HepG2 (cell line): ENCODE measurements around the gene CCDC117. TPM values are rescaled to one million over a fixed set of nuclear protein-coding genes. Genes with fewer than 3 reads are reported as not detected.
A peak's percentile ranks its signal among the peaks of the same experiment; 100 is the strongest.

Experiments
- AHR ChIP-seq: IDR thresholded peaks from 2 replicates; pipeline ENCODE4 v1.6.1; 2018; ENCODE audit warnings: missing genetic modification reagents, missing compliant biosample characterization
- ELF3 ChIP-seq: IDR thresholded peaks from 2 replicates; pipeline ENCODE4 v1.6.1; 2016; ENCODE audit warnings: missing genetic modification reagents, missing compliant biosample characterization
- NCOA1 ChIP-seq: sonication (generic); formaldehyde crosslinking; IDR thresholded peaks from 2 replicates; pipeline ENCODE4 v1.9.0; 2021; ENCODE audit warnings: missing genetic modification reagents
- POLR2AphosphoS5 ChIP-seq: IDR thresholded peaks from 2 replicates; pipeline ENCODE4 v1.6.1; 2012; ENCODE audit warnings: low read depth, low read length
- PPARG ChIP-seq: conservative IDR thresholded peaks from 2 replicates; pipeline ENCODE4 v1.6.1; 2016; ENCODE audit warnings: missing biosample characterization, missing genetic modification reagents
- RORA ChIP-seq: sonication (generic); formaldehyde crosslinking; IDR thresholded peaks from 2 replicates; pipeline ENCODE4 v1.5.0; 2020; ENCODE audit warnings: mild to moderate bottlenecking, missing genetic modification reagents, moderate library complexity
- TEAD3 ChIP-seq: optimal IDR thresholded peaks from 2 replicates; pipeline ENCODE3; 2016; ENCODE audit warnings: borderline replicate concordance
- ZNF33A ChIP-seq: sonication (generic); formaldehyde crosslinking; IDR thresholded peaks from 2 replicates; pipeline ENCODE4 v1.5.1; 2020; ENCODE audit warnings: missing genetic modification reagents, mild to moderate bottlenecking, moderate library complexity, borderline replicate concordance
- ZNF562 ChIP-seq: sonication (generic); formaldehyde crosslinking; IDR thresholded peaks from 2 replicates; pipeline ENCODE4 v1.8.0; 2022; ENCODE audit warnings: missing genetic modification reagents, borderline replicate concordance
- polyA plus RNA-seq, 8 experiments: library from polyadenylated mRNA; depleted of rRNA in 3 of 8; stranded (reverse) in 7 of 8; unstranded in 1 of 8; fragments of >200 nt; fragmentation: Illumina TruSeq in 4 of 8; extraction: Trizol in 4 of 8; gene quantifications; 2 replicates each; pipeline versions ENCODE4 v1.2.1 to v1.2.3, GENCODE V29; 2011 to 2016; ENCODE audit warnings: low read depth in 4 of 8, missing spikeins in 1 of 8, mixed read lengths in 1 of 8; ENCODE audit not compliant: insufficient read depth in 1 of 8
- total RNA-seq, 5 experiments: library from RNA; depleted of rRNA; stranded (reverse); fragments of >200 nt; fragmentation: Illumina TruSeq; extraction: Trizol; gene quantifications; 2 replicates each; pipeline ENCODE4 v1.2.3, GENCODE V29; 2016; ENCODE audit warnings: low read depth in 1 of 5
- TF ChIP-seq, protein P1 (sequence below): sonication (generic); formaldehyde crosslinking; IDR thresholded peaks from 2 replicates; pipeline ENCODE4 v1.5.0; 2020; ENCODE audit warnings: mild to moderate bottlenecking, missing genetic modification reagents
- TF ChIP-seq, protein P2 (sequence below), 2 experiments: sonication (generic) in 1 of 2; formaldehyde crosslinking in 1 of 2; IDR thresholded peaks; 2 replicates each; pipeline versions ENCODE4 v1.6.1 to v1.9.0; 2014 to 2022; ENCODE audit warnings: antibody characterized with exemption in 1 of 2, borderline replicate concordance in 1 of 2, inconsistent platforms in 1 of 2, low read depth in 1 of 2, missing genetic modification reagents in 1 of 2
- TF ChIP-seq, protein P3 (sequence below): sonication (generic); formaldehyde crosslinking; IDR thresholded peaks from 2 replicates; pipeline ENCODE4 v1.9.0; 2021; ENCODE audit warnings: mild to moderate bottlenecking, missing genetic modification reagents

The CCDC117 gene
- total and polyA plus RNA-seq, 2 of the 13 experiments (the other 11 are each of a cell fraction or from before 2014, with no cell fraction given) = 12.6 to 34.2 TPM

DNA sequence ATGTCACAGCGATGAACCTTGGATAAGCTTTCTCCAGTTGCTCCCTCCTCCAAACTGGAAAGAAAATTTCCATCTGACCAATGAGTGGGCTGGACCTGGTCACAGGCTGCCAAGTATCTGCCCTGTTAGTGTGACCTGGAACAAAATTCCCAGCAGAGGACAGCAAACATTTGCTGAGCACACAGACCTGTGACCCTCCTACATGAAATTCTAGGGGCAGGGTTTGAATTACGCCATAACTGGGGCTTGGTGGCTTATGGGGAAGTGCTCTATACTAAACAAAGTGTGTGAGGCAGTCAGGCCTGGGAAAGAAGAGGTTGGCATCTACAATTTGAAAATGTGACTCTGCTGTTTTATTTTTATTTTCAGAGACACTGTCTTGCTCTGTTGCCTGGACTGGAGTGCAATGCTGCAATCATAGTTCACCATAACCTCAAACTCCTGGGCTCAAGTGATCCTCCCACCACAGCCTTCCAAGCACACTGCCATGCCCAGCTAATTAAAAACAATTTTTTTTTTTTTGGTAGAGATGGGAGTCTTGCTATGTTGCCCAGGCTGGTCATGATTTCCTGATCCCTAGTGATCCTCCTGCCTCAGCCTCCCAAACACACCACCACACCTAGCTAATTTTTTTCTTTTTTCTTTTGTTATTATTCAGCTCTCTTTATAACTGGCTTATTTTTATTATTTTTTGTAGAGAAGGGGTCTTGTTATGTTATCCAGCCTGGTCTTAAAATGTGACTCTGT lies 41.5 kb downstream of the CCDC117 start (continued):
- TF ChIP-seq, protein P1, sequence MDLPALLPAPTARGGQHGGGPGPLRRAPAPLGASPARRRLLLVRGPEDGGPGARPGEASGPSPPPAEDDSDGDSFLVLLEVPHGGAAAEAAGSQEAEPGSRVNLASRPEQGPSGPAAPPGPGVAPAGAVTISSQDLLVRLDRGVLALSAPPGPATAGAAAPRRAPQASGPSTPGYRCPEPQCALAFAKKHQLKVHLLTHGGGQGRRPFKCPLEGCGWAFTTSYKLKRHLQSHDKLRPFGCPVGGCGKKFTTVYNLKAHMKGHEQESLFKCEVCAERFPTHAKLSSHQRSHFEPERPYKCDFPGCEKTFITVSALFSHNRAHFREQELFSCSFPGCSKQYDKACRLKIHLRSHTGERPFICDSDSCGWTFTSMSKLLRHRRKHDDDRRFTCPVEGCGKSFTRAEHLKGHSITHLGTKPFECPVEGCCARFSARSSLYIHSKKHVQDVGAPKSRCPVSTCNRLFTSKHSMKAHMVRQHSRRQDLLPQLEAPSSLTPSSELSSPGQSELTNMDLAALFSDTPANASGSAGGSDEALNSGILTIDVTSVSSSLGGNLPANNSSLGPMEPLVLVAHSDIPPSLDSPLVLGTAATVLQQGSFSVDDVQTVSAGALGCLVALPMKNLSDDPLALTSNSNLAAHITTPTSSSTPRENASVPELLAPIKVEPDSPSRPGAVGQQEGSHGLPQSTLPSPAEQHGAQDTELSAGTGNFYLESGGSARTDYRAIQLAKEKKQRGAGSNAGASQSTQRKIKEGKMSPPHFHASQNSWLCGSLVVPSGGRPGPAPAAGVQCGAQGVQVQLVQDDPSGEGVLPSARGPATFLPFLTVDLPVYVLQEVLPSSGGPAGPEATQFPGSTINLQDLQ (CRISPR knock-in tag) = no peak
- peak; percentile 88 for TF ChIP-seq TEAD3 (CRISPR knock-in tag)
- peak; percentile 52; the same call in 1 of the 2 replicates for TF ChIP-seq AHR
- TF ChIP-seq NCOA1 = peak; percentile 81; the same call in 1 of the 2 replicates
- peak; percentile 67 for TF ChIP-seq POLR2AphosphoS5
- TF ChIP-seq, protein P2, sequence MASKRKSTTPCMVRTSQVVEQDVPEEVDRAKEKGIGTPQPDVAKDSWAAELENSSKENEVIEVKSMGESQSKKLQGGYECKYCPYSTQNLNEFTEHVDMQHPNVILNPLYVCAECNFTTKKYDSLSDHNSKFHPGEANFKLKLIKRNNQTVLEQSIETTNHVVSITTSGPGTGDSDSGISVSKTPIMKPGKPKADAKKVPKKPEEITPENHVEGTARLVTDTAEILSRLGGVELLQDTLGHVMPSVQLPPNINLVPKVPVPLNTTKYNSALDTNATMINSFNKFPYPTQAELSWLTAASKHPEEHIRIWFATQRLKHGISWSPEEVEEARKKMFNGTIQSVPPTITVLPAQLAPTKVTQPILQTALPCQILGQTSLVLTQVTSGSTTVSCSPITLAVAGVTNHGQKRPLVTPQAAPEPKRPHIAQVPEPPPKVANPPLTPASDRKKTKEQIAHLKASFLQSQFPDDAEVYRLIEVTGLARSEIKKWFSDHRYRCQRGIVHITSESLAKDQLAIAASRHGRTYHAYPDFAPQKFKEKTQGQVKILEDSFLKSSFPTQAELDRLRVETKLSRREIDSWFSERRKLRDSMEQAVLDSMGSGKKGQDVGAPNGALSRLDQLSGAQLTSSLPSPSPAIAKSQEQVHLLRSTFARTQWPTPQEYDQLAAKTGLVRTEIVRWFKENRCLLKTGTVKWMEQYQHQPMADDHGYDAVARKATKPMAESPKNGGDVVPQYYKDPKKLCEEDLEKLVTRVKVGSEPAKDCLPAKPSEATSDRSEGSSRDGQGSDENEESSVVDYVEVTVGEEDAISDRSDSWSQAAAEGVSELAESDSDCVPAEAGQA (IDR thresholded peaks at IDR 0.05; ENCODE audit: low read depth) = 0 out of 2 replicates have a peak, but pooled peaks have one; percentile 36
- TF ChIP-seq, protein P2 (CRISPR knock-in tag; IDR thresholded peaks at IDR 0.05; ENCODE audit: borderline replicate concordance) = no peak
- TF ChIP-seq, protein P3, sequence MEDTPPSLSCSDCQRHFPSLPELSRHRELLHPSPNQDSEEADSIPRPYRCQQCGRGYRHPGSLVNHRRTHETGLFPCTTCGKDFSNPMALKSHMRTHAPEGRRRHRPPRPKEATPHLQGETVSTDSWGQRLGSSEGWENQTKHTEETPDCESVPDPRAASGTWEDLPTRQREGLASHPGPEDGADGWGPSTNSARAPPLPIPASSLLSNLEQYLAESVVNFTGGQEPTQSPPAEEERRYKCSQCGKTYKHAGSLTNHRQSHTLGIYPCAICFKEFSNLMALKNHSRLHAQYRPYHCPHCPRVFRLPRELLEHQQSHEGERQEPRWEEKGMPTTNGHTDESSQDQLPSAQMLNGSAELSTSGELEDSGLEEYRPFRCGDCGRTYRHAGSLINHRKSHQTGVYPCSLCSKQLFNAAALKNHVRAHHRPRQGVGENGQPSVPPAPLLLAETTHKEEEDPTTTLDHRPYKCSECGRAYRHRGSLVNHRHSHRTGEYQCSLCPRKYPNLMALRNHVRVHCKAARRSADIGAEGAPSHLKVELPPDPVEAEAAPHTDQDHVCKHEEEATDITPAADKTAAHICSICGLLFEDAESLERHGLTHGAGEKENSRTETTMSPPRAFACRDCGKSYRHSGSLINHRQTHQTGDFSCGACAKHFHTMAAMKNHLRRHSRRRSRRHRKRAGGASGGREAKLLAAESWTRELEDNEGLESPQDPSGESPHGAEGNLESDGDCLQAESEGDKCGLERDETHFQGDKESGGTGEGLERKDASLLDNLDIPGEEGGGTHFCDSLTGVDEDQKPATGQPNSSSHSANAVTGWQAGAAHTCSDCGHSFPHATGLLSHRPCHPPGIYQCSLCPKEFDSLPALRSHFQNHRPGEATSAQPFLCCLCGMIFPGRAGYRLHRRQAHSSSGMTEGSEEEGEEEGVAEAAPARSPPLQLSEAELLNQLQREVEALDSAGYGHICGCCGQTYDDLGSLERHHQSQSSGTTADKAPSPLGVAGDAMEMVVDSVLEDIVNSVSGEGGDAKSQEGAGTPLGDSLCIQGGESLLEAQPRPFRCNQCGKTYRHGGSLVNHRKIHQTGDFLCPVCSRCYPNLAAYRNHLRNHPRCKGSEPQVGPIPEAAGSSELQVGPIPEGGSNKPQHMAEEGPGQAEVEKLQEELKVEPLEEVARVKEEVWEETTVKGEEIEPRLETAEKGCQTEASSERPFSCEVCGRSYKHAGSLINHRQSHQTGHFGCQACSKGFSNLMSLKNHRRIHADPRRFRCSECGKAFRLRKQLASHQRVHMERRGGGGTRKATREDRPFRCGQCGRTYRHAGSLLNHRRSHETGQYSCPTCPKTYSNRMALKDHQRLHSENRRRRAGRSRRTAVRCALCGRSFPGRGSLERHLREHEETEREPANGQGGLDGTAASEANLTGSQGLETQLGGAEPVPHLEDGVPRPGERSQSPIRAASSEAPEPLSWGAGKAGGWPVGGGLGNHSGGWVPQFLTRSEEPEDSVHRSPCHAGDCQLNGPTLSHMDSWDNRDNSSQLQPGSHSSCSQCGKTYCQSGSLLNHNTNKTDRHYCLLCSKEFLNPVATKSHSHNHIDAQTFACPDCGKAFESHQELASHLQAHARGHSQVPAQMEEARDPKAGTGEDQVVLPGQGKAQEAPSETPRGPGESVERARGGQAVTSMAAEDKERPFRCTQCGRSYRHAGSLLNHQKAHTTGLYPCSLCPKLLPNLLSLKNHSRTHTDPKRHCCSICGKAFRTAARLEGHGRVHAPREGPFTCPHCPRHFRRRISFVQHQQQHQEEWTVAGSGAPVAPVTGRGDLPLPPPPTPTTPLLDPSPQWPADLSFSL (CRISPR knock-in tag) = no peak; the same call in 1 of the 2 replicates
- peak; percentile 88 for TF ChIP-seq PPARG (CRISPR knock-in tag)
- TF ChIP-seq ZNF33A (CRISPR knock-in tag) = peak; percentile 11; the same call in 1 of the 2 replicates
- peak; percentile 95 for TF ChIP-seq ELF3 (CRISPR knock-in tag)
- peak; percentile 83; the same call in 1 of the 2 replicates for TF ChIP-seq RORA (CRISPR knock-in tag)
- TF ChIP-seq ZNF562 = no peak
